Endothelial cell of umbilical vein (primary cell): ENCODE results near the gene ARHGEF28. TPM values are rescaled to one million over a fixed set of nuclear protein-coding genes. Genes with fewer than 3 reads are reported as not detected.

Source experiments
- BruUV-seq: library from RNA; stranded (reverse); fragments of 400-500 nt; replicated peaks from 2 replicates; lab custom pipeline; 2021; lab: Mats Ljungman, UMichigan
- CTCF ChIA-PET: fragments of 300-600, 350-600 bp; sonication (Branson Sonifier 250); formaldehyde crosslinking; loops from one replicate; lab custom pipeline; 2021; ENCODE audit warnings: antibody characterized with exemption, inconsistent platforms; lab: Charles Lee
- POLR2A ChIA-PET: fragments of 300-600, 350-600 bp; sonication (Branson Sonifier 250); formaldehyde crosslinking; loops from one replicate; lab custom pipeline; 2021; ENCODE audit warnings: antibody characterized with exemption, inconsistent platforms; lab: Charles Lee
- DNase-seq: peaks from one replicate; pipeline ENCODE4 v3.0.0-alpha.2; 2011; ENCODE audit warnings: low read depth, low spot score
- FAIRE-seq: peaks from 2 replicates; lab custom pipeline; 2011; peaks lifted over from hg19 to GRCh38; lab: Jason Lieb, UNC
- H2AFZ ChIP-seq: 2 replicates; pipeline ENCODE4 v1.6.0; 2012; ENCODE audit warnings: low read depth, low read length, control low read depth, inconsistent platforms
- H3K27ac ChIP-seq: 2 replicates; pipeline ENCODE4 v1.5.1; 2011; ENCODE audit warnings: low read depth, mild to moderate bottlenecking, control low read depth, low read length, moderate library complexity; ENCODE audit not compliant: insufficient read depth
- H3K27me3 ChIP-seq, 2 experiments: 2 replicates each; pipeline versions ENCODE4 v1.6.0 to v1.6.1; 2011; ENCODE audit warnings: low read length in 2 of 2, mixed read lengths in 1 of 2; ENCODE audit not compliant: control insufficient read depth in 2 of 2, insufficient read depth in 2 of 2
- H3K36me3 ChIP-seq, 2 experiments: 2 replicates in 1 of 2; 3 replicates in 1 of 2; pipeline ENCODE4 v1.5.1; 2011; ENCODE audit warnings: low read length in 2 of 2, mild to moderate bottlenecking in 1 of 2, moderate library complexity in 1 of 2; ENCODE audit not compliant: control insufficient read depth in 2 of 2, insufficient read depth in 2 of 2; ENCODE audit errors: extremely low read depth in 1 of 2
- H3K4me1 ChIP-seq: 3 replicates; pipeline ENCODE4 v1.5.1; 2011; ENCODE audit warnings: mild to moderate bottlenecking, low read length; ENCODE audit not compliant: control insufficient read depth, insufficient read depth; ENCODE audit errors: extremely low read depth
- H3K4me2 ChIP-seq: 2 replicates; pipeline ENCODE4 v1.6.1; 2011; ENCODE audit warnings: low read length, control low read depth, mixed read lengths; ENCODE audit not compliant: insufficient read depth
- H3K4me3 ChIP-seq, 3 experiments: fragments of 200-600 bp in 1 of 3; sonication (generic), shearing (Covaris generic) in 1 of 3; replicated peaks in 1 of 3; 2 replicates each; pipeline ENCODE4 v1.5.1; 2011 to 2016; ENCODE audit warnings: control low read depth in 3 of 3, low read length in 3 of 3, mild to moderate bottlenecking in 2 of 3, inconsistent platforms in 1 of 3, low read depth in 1 of 3, moderate library complexity in 1 of 3; ENCODE audit not compliant: insufficient read depth in 1 of 3
- H3K79me2 ChIP-seq: 2 replicates; pipeline ENCODE4 v1.6.0; 2012; ENCODE audit warnings: low read length, inconsistent platforms; ENCODE audit not compliant: control insufficient read depth, insufficient read depth
- H3K9ac ChIP-seq: replicated peaks from 2 replicates; pipeline ENCODE3; 2011; ENCODE audit warnings: low read length, control low read depth; ENCODE audit not compliant: insufficient read depth; ENCODE audit errors: extremely low read depth
- H3K9me1 ChIP-seq: replicated peaks from 3 replicates; pipeline ENCODE4 v1.6.0; 2011; ENCODE audit warnings: mild to moderate bottlenecking, low read length; ENCODE audit not compliant: control insufficient read depth, insufficient read depth; ENCODE audit errors: extremely low read depth
- H3K9me3 ChIP-seq: replicated peaks from 2 replicates; pipeline ENCODE4 v1.5.1; 2012; ENCODE audit warnings: low read length, inconsistent platforms; ENCODE audit not compliant: control insufficient read depth, insufficient read depth
- H4K20me1 ChIP-seq: replicated peaks from 2 replicates; pipeline ENCODE3; 2011; ENCODE audit warnings: mild to moderate bottlenecking, low read length; ENCODE audit not compliant: control insufficient read depth, insufficient read depth; ENCODE audit errors: extremely low read depth
- EZH2 ChIP-seq: IDR thresholded peaks from 2 replicates; pipeline ENCODE4 v1.6.1; 2012; ENCODE audit warnings: borderline replicate concordance, low read depth, mild to moderate bottlenecking, moderate library complexity, low read length, inconsistent platforms; ENCODE audit not compliant: severe bottlenecking
- FOS ChIP-seq: IDR thresholded peaks from 2 replicates; pipeline ENCODE4 v1.6.1; 2011; ENCODE audit warnings: mild to moderate bottlenecking, low read length, moderate library complexity, borderline replicate concordance; ENCODE audit not compliant: insufficient read depth
- GATA2 ChIP-seq: IDR thresholded peaks from 2 replicates; pipeline ENCODE4 v1.7.0; 2011; ENCODE audit warnings: low read depth, mild to moderate bottlenecking, moderate library complexity, mixed read lengths, low read length; ENCODE audit not compliant: insufficient read length, insufficient read depth
- JUN ChIP-seq: IDR thresholded peaks from 2 replicates; pipeline ENCODE4 v1.6.1; 2011; ENCODE audit warnings: borderline replicate concordance, low read depth; ENCODE audit not compliant: insufficient read length, insufficient read depth
- MYC ChIP-seq: IDR thresholded peaks from one replicate; pipeline ENCODE4 v1.6.1; 2011; ENCODE audit warnings: mild to moderate bottlenecking, low read depth, low read length
- POLR2A ChIP-seq: IDR thresholded peaks from 2 replicates; pipeline ENCODE4 v1.6.1; 2012; ENCODE audit warnings: low read depth, mild to moderate bottlenecking, control low read depth, low read length
- POLR2AphosphoS5 ChIP-seq: IDR thresholded peaks from 2 replicates; pipeline ENCODE4 v1.6.1; 2012; ENCODE audit warnings: low read depth, mild to moderate bottlenecking, control low read depth, low read length, moderate library complexity; ENCODE audit not compliant: insufficient read depth
- dilution Hi-C: fragments of 300-500 bp; cut with MboI; formaldehyde crosslinking; loops from one replicate; pipeline ENCODE4 v1.15.0; 2019; ENCODE audit warnings: low sequenced_read_pairs; ENCODE audit not compliant: extremely low pct_ligation_motif_present
- intact Hi-C: fragments of 100-400 bp; cut with micrococcal nuclease; formaldehyde crosslinking; loops from one replicate; pipeline ENCODE4 v1.10.0; 2022
- polyA plus RNA-seq, 4 experiments: library from polyadenylated mRNA; depleted of rRNA in 3 of 4; stranded (reverse) in 3 of 4; unstranded in 1 of 4; fragments of >200 nt; gene quantifications; 2 replicates each; pipeline versions ENCODE4 v1.2.1 to v1.2.3, GENCODE V29; 2011 to 2012; ENCODE audit warnings: missing spikeins in 1 of 4
- total RNA-seq: library from RNA; stranded (reverse); gene quantifications from 2 replicates; pipeline ENCODE4 v1.2.3, GENCODE V29; 2021
- TF ChIP-seq, protein P1 (sequence below): IDR thresholded peaks from 2 replicates; pipeline ENCODE4 v1.6.1; 2011; ENCODE audit not compliant: insufficient read depth, insufficient read length
- TF ChIP-seq, protein P2 (sequence below), 2 donors: IDR thresholded peaks; 1 replicate in 1 of 2; 2 replicates in 1 of 2; pipeline ENCODE4 v1.5.1; 2011; ENCODE audit warnings: low read length in 2 of 2, mild to moderate bottlenecking in 2 of 2, moderate library complexity in 2 of 2, control low read depth in 1 of 2, inconsistent platforms in 1 of 2, low read depth in 1 of 2; ENCODE audit not compliant: insufficient read depth in 1 of 2; ENCODE audit errors: extremely low read depth in 1 of 2

The ARHGEF28 gene
- total and polyA plus RNA-seq, 2 donors (not counting 3 experiments of a cell fraction or from before 2014, with no cell fraction given) = 29.5 to 108 TPM

DNA sequence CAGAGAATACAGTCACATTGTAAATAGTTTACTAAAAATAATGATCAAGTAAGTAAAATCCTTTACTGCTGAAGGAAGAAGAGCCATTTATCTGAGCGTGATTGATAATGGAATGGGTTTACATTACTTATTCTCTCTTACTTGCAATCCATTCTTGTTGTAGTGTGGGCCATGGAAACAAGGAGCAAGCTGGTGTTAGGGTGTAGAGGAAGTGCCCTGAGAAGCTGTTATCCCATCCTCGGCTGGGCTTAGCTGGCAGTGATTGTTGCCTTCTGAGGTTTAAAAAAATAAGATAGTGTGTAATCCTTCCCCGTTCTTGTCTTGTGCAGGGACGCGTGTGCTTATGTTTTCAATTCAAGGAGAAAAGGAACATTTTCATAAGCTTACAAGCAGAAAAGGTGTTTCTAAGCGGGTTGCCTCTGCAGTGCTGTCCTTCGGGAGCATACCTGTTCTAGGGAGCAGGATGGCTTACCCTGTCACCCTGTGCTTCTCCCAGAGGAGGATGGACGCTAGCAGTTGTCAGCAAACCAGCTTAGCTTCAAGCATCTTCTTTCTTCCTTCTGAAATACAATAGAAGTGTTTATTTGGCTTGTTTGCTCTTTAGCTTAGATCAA is 188.3 kb downstream of the ARHGEF28 start:
- no peaks in the 10 kb centered on the region for H3K27me3 ChIP-seq
- peaks cover 8 to 13% of the 10 kb centered on the region in 2 experiments for H3K36me3 ChIP-seq
- no peak overlapping the region for H3K27ac ChIP-seq
- DNase-seq (no peak), FAIRE-seq (no peak)
- H3K4me2 ChIP-seq = no peak overlapping the region
- H3K9ac ChIP-seq = no peak overlapping the region
- no peaks in the 10 kb centered on the region for H4K20me1 ChIP-seq
- BruUV-seq = no TSS peak
- dilution Hi-C loops = no loop called here
- H3K4me3 ChIP-seq = no peak overlapping the region
- no peaks in the 10 kb centered on the region for H3K9me1 ChIP-seq
- ChIA-PET CTCF (interaction anchor here (1.0 to 1.3 kb wide), 2 partner anchors 10 to 38 kb away, joined by 3 read pairs; no protein-coding TSS in a partner anchor), POLR2A (no interaction called here)
- no peaks in the 10 kb centered on the region for H3K4me1 ChIP-seq
- H3K9me3 ChIP-seq = no peaks in the 10 kb centered on the region
- no peak for TF ChIP-seq GATA2
- TF ChIP-seq, protein P1, sequence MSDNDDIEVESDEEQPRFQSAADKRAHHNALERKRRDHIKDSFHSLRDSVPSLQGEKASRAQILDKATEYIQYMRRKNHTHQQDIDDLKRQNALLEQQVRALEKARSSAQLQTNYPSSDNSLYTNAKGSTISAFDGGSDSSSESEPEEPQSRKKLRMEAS = no peak
- no peak for TF ChIP-seq MYC
- no peak for TF ChIP-seq POLR2A
- no peak for TF ChIP-seq POLR2AphosphoS5
- TF ChIP-seq JUN = no peak
- TF ChIP-seq EZH2 = no peak
- TF ChIP-seq FOS = no peak
- TF ChIP-seq, protein P2, sequence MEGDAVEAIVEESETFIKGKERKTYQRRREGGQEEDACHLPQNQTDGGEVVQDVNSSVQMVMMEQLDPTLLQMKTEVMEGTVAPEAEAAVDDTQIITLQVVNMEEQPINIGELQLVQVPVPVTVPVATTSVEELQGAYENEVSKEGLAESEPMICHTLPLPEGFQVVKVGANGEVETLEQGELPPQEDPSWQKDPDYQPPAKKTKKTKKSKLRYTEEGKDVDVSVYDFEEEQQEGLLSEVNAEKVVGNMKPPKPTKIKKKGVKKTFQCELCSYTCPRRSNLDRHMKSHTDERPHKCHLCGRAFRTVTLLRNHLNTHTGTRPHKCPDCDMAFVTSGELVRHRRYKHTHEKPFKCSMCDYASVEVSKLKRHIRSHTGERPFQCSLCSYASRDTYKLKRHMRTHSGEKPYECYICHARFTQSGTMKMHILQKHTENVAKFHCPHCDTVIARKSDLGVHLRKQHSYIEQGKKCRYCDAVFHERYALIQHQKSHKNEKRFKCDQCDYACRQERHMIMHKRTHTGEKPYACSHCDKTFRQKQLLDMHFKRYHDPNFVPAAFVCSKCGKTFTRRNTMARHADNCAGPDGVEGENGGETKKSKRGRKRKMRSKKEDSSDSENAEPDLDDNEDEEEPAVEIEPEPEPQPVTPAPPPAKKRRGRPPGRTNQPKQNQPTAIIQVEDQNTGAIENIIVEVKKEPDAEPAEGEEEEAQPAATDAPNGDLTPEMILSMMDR (IDR thresholded peaks at IDR 0.05; ENCODE audit: extremely low read depth in 1 of 2, insufficient read depth in 1 of 2, low read depth in 1 of 2, low read length in 2 of 2) = no peak
- peaks cover 2% of the 10 kb centered on the region for H3K79me2 ChIP-seq
- intact Hi-C loops = no loop called here
- no peak overlapping the region for H2AFZ ChIP-seq
